GM23338 (cell line): ENCODE measurements around the gene ASB2. TPM values are rescaled to one million over a fixed set of nuclear protein-coding genes. Genes with fewer than 3 reads are reported as not detected.

Source experiments
- ATAC-seq: fragments of 200-7000 bp; cut with Tn5 transposase; 3 replicates; pipeline ENCODE4 v1.9.1; 2020
- DNase-seq: peaks from one replicate; pipeline ENCODE4 v3.0.0-alpha.2; 2015; ENCODE audit warnings: low spot score
- H2AFZ ChIP-seq: fragments of 200-600 bp; sonication (generic); 2 replicates; pipeline ENCODE4 v1.8.0; 2016; ENCODE audit warnings: antibody characterized with exemption, mild to moderate bottlenecking, moderate library complexity
- H3F3A ChIP-seq: fragments of 200-600 bp; sonication (generic); replicated peaks from 2 replicates; pipeline ENCODE4 v1.8.0; 2017; ENCODE audit warnings: antibody characterized with exemption, mixed run types, low read depth
- H3K27ac ChIP-seq: fragments of 200-600 bp; sonication (generic); 2 replicates; pipeline ENCODE4 v1.6.1; 2016; ENCODE audit warnings: low read depth
- H3K27me3 ChIP-seq: fragments of 200-600 bp; sonication (generic); 2 replicates; pipeline ENCODE4 v1.8.0; 2016; ENCODE audit warnings: mild to moderate bottlenecking, mixed run types, moderate library complexity; ENCODE audit not compliant: insufficient read depth
- H3K36me3 ChIP-seq: fragments of 200-600 bp; sonication (generic); 2 replicates; pipeline ENCODE4 v1.8.0; 2016; ENCODE audit warnings: mild to moderate bottlenecking; ENCODE audit not compliant: insufficient read depth
- H3K4me1 ChIP-seq: fragments of 200-600 bp; sonication (generic); 2 replicates; pipeline ENCODE4 v1.8.0; 2016; ENCODE audit warnings: mild to moderate bottlenecking, moderate library complexity; ENCODE audit not compliant: insufficient read depth
- H3K4me2 ChIP-seq: fragments of 200-600 bp; sonication (generic); 2 replicates; pipeline ENCODE4 v1.7.1; 2017; ENCODE audit warnings: mixed run types
- H3K4me3 ChIP-seq: fragments of 200-600 bp; sonication (generic); 2 replicates; pipeline ENCODE4 v1.6.1; 2016; ENCODE audit warnings: mixed run types
- H3K79me2 ChIP-seq: fragments of 200-600 bp; sonication (generic); replicated peaks from 2 replicates; pipeline ENCODE4 v1.8.0; 2017; ENCODE audit warnings: mild to moderate bottlenecking; ENCODE audit not compliant: insufficient read depth
- H3K9me2 ChIP-seq: fragments of 200-600 bp; sonication (generic); 2 replicates; pipeline ENCODE4 v1.8.0; 2017; ENCODE audit not compliant: insufficient read depth
- H4K20me1 ChIP-seq: fragments of 200-600 bp; sonication (generic); replicated peaks from 2 replicates; pipeline ENCODE4 v1.8.0; 2017; ENCODE audit warnings: mild to moderate bottlenecking; ENCODE audit not compliant: insufficient read depth
- H3K27ac Mint-ChIP-seq: 2 replicates; pipeline ENCODE4 v1.8.0; 2020; ENCODE audit warnings: inconsistent platforms, mild to moderate bottlenecking, moderate library complexity, mixed read lengths
- H3K27me3 Mint-ChIP-seq: 3 replicates; pipeline ENCODE4 v1.8.0; 2022; ENCODE audit warnings: low read depth, mild to moderate bottlenecking, moderate library complexity, mixed read lengths, inconsistent platforms; ENCODE audit not compliant: insufficient read depth, poor library complexity
- H3K36me3 Mint-ChIP-seq: 3 replicates; pipeline ENCODE4 v1.8.0; 2021; ENCODE audit warnings: low read depth, mild to moderate bottlenecking, inconsistent platforms, moderate library complexity, mixed read lengths
- H3K4me1 Mint-ChIP-seq: 3 replicates; pipeline ENCODE4 v1.8.0; 2020; ENCODE audit warnings: mild to moderate bottlenecking, inconsistent platforms, mixed read lengths
- H3K4me3 Mint-ChIP-seq: 3 replicates; pipeline ENCODE4 v1.8.0; 2021; ENCODE audit warnings: moderate library complexity, mild to moderate bottlenecking, inconsistent platforms, mixed read lengths
- H3K9me3 Mint-ChIP-seq: 3 replicates; pipeline ENCODE4 v1.8.0; 2020; ENCODE audit warnings: moderate library complexity, mild to moderate bottlenecking, inconsistent platforms, mixed read lengths
- CREB1 ChIP-seq: fragments of 250-450 bp; sonication (Bioruptor Pico); IDR thresholded peaks from 2 replicates; pipeline ENCODE4 v1.5.0; 2020; ENCODE audit warnings: low read depth, mild to moderate bottlenecking, moderate library complexity
- CTCF ChIP-seq, 2 experiments: fragments of 200-600 bp in 1 of 2; sonication (generic) in 1 of 2; conservative IDR thresholded peaks; 2 replicates each; pipeline versions ENCODE4 v1.5.1 to v1.6.1; 2016 to 2017; ENCODE audit warnings: antibody characterized with exemption in 2 of 2, low read depth in 2 of 2, mild to moderate bottlenecking in 2 of 2, moderate library complexity in 1 of 2
- ETS1 ChIP-seq: IDR thresholded peaks from 2 replicates; pipeline ENCODE4 v1.6.1; 2016; ENCODE audit warnings: antibody characterized with exemption
- EZH2 ChIP-seq: fragments of 200-600 bp; sonication (generic); IDR thresholded peaks from one replicate; pipeline ENCODE4 v1.8.0; 2017; ENCODE audit warnings: antibody characterized with exemption, mild to moderate bottlenecking, low read depth; ENCODE audit not compliant: unreplicated experiment
- EZH2phosphoT487 ChIP-seq: fragments of 200-600 bp; sonication (generic); IDR thresholded peaks from one replicate; pipeline ENCODE4 v1.8.1; 2018; ENCODE audit warnings: antibody characterized with exemption; ENCODE audit not compliant: unreplicated experiment
- JUNB ChIP-seq: IDR thresholded peaks from one replicate; pipeline ENCODE4 v1.6.1; 2016; ENCODE audit warnings: antibody characterized with exemption; ENCODE audit not compliant: unreplicated experiment
- NANOG ChIP-seq: IDR thresholded peaks from 2 replicates; pipeline ENCODE4 v1.6.1; 2016; ENCODE audit warnings: antibody characterized with exemption, borderline replicate concordance
- POLR2AphosphoS5 ChIP-seq: IDR thresholded peaks from 2 replicates; pipeline ENCODE4 v1.6.1; 2016; ENCODE audit warnings: antibody characterized with exemption, low read depth
- REST ChIP-seq: IDR thresholded peaks from one replicate; pipeline ENCODE4 v1.6.1; 2018; ENCODE audit warnings: antibody characterized with exemption; ENCODE audit not compliant: unreplicated experiment
- STAT1 ChIP-seq: IDR thresholded peaks from one replicate; pipeline ENCODE4 v1.6.1; 2016; ENCODE audit warnings: antibody characterized with exemption; ENCODE audit not compliant: unreplicated experiment
- ZNF114 ChIP-seq: fragments of 250-450 bp; sonication (Bioruptor Pico); IDR thresholded peaks from 2 replicates; pipeline ENCODE4 v1.5.0; 2020; ENCODE audit warnings: mild to moderate bottlenecking, moderate library complexity
- ZNF331 ChIP-seq: fragments of 250-450 bp; sonication (Bioruptor Pico); IDR thresholded peaks from 2 replicates; pipeline ENCODE4 v1.5.0; 2020; ENCODE audit warnings: low read depth, mild to moderate bottlenecking, moderate library complexity
- polyA plus RNA-seq: library from polyadenylated mRNA; unstranded; fragments of >200 nt; fragmentation: Nextera tagmentation; extraction: Ambion mirVana; gene quantifications from 2 replicates; pipeline ENCODE4 v1.2.1, GENCODE V29; 2016
- total RNA-seq: library from RNA; depleted of rRNA; stranded (reverse); fragments of >200 nt; shearing (Covaris generic); gene quantifications from 2 replicates; pipeline ENCODE4 v1.2.3, GENCODE V29; 2014
- TF ChIP-seq, protein P1 (sequence below): fragments of 250-450 bp; sonication (Bioruptor Pico); IDR thresholded peaks from 2 replicates; pipeline ENCODE4 v1.5.0; 2020; ENCODE audit warnings: mild to moderate bottlenecking, moderate library complexity

ASB2 gene
- total and polyA plus RNA-seq, 2 experiments from 2014 or later = 1.2 to 1.7 TPM

GRCh38 chr14:94010625-94011024, 34.3 kb upstream of the ASB2 start:
- H3K9me3 Mint-ChIP-seq = no peaks in the 10 kb centered on the region
- H3K4me1 Mint-ChIP-seq = peaks cover 4% of the 10 kb centered on the region; the same call in 2 of the 3 replicates
- peaks cover 2% of the 10 kb centered on the region for H3K27me3 Mint-ChIP-seq
- Histone ChIP-seq H3K36me3 (no peaks in the 10 kb centered on the region), H3K4me1 (no peaks in the 10 kb centered on the region), H3K4me3 (no peak overlapping the region), H3K79me2 (no peaks in the 10 kb centered on the region), H3K4me2 (no peak overlapping the region), H3K27me3 (no peaks in the 10 kb centered on the region), H3K9me2 (no peaks in the 10 kb centered on the region), H3K27ac (no peak overlapping the region), H2AFZ (no peak overlapping the region), H3F3A (no peaks in the 10 kb centered on the region), H4K20me1 (no peaks in the 10 kb centered on the region)
- ATAC-seq (no peak), DNase-seq (no peak)
- H3K4me3 Mint-ChIP-seq = no peak overlapping the region
- no peaks in the 10 kb centered on the region for H3K36me3 Mint-ChIP-seq
- no peak overlapping the region for H3K27ac Mint-ChIP-seq
- no peak for TF ChIP-seq CREB1 (CRISPR knock-in tag)
- no peak for TF ChIP-seq CTCF (conservative IDR thresholded peaks at IDR 0.05; ENCODE audit: low read depth in 2 of 2)
- TF ChIP-seq ZNF114 (CRISPR knock-in tag) = no peak
- no peak for TF ChIP-seq JUNB
- no peak for TF ChIP-seq NANOG
- TF ChIP-seq EZH2 = no peak
- TF ChIP-seq STAT1 = no peak
- no peak for TF ChIP-seq POLR2AphosphoS5
- TF ChIP-seq ZNF331 (CRISPR knock-in tag) = no peak
- TF ChIP-seq, protein P1, sequence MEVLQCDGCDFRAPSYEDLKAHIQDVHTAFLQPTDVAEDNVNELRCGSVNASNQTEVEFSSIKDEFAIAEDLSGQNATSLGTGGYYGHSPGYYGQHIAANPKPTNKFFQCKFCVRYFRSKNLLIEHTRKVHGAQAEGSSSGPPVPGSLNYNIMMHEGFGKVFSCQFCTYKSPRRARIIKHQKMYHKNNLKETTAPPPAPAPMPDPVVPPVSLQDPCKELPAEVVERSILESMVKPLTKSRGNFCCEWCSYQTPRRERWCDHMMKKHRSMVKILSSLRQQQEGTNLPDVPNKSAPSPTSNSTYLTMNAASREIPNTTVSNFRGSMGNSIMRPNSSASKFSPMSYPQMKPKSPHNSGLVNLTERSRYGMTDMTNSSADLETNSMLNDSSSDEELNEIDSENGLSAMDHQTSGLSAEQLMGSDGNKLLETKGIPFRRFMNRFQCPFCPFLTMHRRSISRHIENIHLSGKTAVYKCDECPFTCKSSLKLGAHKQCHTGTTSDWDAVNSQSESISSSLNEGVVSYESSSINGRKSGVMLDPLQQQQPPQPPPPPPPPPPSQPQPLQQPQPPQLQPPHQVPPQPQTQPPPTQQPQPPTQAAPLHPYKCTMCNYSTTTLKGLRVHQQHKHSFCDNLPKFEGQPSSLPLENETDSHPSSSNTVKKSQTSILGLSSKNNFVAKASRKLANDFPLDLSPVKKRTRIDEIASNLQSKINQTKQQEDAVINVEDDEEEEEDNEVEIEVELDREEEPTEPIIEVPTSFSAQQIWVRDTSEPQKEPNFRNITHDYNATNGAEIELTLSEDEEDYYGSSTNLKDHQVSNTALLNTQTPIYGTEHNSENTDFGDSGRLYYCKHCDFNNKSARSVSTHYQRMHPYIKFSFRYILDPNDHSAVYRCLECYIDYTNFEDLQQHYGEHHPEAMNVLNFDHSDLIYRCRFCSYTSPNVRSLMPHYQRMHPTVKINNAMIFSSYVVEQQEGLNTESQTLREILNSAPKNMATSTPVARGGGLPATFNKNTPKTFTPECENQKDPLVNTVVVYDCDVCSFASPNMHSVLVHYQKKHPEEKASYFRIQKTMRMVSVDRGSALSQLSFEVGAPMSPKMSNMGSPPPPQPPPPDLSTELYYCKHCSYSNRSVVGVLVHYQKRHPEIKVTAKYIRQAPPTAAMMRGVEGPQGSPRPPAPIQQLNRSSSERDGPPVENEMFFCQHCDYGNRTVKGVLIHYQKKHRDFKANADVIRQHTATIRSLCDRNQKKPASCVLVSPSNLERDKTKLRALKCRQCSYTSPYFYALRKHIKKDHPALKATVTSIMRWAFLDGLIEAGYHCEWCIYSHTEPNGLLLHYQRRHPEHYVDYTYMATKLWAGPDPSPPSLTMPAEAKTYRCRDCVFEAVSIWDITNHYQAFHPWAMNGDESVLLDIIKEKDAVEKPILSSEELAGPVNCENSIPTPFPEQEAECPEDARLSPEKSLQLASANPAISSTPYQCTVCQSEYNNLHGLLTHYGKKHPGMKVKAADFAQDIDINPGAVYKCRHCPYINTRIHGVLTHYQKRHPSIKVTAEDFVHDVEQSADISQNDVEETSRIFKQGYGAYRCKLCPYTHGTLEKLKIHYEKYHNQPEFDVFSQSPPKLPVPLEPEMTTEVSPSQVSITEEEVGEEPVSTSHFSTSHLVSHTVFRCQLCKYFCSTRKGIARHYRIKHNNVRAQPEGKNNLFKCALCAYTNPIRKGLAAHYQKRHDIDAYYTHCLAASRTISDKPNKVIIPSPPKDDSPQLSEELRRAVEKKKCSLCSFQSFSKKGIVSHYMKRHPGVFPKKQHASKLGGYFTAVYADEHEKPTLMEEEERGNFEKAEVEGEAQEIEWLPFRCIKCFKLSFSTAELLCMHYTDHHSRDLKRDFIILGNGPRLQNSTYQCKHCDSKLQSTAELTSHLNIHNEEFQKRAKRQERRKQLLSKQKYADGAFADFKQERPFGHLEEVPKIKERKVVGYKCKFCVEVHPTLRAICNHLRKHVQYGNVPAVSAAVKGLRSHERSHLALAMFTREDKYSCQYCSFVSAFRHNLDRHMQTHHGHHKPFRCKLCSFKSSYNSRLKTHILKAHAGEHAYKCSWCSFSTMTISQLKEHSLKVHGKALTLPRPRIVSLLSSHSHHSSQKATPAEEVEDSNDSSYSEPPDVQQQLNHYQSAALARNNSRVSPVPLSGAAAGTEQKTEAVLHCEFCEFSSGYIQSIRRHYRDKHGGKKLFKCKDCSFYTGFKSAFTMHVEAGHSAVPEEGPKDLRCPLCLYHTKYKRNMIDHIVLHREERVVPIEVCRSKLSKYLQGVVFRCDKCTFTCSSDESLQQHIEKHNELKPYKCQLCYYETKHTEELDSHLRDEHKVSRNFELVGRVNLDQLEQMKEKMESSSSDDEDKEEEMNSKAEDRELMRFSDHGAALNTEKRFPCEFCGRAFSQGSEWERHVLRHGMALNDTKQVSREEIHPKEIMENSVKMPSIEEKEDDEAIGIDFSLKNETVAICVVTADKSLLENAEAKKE (CRISPR knock-in tag) = no peak
- no peak for TF ChIP-seq REST
- TF ChIP-seq EZH2phosphoT487 = no peak
- no peak for TF ChIP-seq ETS1
